T-helper 2 cell (primary cell): ENCODE results near the gene CFAP52.
A peak's percentile ranks its signal among the peaks of the same experiment; 100 is the strongest.
"Not testable (repeated sequence)": the region's sequence is repeated elsewhere in the genome, so short reads cannot be mapped to it uniquely, and the experiment has no call there.

ENCODE experiments used
- DNase-seq, 5 experiments: peaks; one replicate each; pipeline versions ENCODE4 v3.0.0 to v3.0.0-alpha.2; 2012 to 2022

Gene CFAP52

DNA sequence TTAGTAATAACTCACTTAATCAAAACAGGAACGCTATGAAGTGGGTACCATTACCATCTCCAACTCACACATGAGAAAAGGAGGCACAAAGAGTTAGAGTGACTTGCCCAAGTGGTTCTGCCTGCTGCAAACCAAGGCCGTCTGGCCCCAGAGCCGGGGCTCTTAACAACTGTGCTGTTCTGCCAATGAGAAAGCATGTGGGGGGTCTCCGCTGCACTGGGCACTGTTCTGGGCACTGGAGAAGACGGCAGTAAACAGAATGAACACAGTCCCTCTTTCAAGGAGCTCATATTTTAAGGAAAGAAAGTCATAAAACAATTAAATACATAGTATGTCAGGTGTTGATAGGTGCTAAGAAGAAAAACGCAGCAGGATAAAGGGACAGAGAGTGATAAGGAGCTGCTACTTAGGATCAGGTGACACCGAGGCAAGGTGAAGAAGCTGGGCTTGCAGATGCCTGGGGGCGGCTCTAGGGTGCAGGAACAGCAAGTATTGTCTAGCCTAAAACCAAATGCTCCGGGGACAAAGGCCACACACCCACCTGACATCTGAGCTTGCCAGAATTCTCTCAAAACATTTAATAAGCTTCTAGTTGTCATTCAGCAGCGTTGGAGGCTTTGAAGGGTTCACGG, 7.4 kb upstream of the CFAP52 start:
- DNase-seq: no peak

DNA sequence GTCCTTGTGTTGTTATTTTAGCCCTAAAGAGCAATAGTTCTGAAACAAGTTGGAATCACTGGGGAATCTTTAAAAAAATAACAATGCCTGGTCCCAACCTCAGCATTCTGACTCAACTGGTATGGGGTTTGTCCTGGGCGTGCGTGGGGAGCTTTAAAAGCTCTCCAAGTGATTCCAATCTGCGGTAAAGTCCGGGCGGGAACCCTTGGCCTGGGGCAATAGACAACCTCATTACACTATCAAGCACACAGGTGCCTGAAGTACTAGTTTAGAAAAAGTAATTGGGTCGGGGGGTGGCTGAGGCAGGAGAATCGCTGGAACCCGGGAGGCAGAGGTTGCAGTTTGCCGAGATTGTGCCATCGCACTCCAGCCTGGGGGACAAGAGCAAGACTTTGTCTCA, 5.2 kb upstream of the CFAP52 start:
- DNase-seq: no peak

DNA sequence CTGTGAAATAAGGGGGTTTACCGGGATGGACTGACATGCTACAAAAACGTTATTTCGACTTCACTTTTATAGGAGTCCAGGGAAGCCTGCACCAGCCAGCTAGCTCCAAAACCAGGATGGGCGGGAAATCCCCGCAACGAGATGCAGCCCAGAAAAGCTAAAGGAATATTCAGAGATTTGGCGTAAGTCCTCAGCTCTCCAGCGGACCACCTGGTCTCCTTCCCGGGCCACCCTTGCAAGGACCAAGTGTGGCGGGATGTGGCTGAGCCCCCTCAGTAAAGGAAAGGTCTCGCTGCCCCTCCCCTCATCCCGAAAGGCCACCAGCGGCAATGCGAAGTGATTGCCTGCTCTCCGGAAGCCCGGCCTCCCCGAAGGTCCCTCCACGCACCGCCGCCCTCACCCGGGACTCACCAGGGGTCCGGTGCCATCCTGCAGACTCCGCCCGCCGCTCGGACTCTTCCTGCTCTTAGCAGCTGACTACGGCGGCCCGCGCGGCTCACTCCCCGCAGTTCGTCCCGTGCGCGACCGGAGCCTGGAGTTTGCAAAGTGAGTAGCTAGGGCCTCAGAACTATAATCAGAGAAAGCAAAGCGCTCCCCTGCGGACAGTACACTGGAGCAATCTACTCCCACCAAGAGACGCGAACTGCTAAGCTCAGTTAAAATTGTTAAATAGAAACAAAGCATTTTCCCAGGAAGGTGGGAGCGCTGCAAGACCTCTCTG, 901 bp upstream of the CFAP52 start, which contains the start of gene STX8:
STX8 (minus strand) TSS at position 440 of the 721 bp plus-strand sequence; CDS start at position 428, 12 bp downstream.
- DNase-seq: peak; percentile 51 to 88 (median 61)

DNA sequence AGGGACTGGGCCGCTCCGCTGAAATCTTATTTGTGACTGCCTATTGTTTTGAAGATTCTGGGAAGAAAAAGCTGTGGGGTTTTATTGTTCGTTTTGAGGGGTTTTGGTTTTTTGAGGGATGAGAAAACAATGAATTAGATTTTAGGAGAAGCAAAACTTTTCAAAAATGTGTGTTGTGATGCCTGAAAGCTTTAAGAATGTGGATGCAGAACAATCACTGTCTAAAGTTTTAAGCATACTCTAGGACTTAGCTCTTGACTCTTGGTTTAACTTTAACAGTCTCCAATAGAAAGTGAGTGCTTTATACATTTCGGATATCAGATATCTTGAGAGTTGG, 899 bp downstream of the CFAP52 start:
- no peak for DNase-seq

DNA sequence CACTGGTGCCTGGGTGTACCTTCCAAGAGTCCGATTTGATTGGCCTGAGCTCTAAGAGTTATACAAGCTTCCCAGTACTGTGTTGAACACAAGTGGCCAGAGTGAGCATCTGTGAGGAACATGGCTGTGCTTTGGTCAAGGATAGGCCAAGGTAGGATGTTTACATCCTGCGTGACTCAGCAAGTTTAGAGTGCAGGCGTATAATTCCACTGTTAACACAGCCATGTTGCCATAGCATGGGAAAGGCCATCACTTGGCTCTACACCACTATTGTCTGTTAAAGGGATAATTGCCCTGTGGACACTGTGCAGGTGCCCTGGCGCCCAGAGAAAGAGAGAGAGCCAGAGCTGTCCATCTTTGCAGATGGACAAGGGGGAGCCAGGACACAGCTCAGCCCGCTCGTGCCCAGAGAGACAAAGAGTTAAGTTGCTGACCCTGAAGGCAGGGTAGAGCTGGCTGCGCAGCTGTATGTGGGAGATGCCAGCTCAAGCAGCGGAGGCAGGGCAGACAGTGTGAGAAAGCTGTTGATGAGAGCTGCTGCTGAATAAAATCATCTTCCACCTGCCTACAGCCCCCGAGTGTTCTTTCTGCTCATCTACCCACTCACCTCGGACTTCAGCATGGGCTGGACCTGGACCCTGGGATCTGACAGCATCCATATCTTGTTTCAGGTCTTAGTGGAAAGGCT, 11.7 kb downstream of the CFAP52 start:
- DNase-seq: no peak

DNA sequence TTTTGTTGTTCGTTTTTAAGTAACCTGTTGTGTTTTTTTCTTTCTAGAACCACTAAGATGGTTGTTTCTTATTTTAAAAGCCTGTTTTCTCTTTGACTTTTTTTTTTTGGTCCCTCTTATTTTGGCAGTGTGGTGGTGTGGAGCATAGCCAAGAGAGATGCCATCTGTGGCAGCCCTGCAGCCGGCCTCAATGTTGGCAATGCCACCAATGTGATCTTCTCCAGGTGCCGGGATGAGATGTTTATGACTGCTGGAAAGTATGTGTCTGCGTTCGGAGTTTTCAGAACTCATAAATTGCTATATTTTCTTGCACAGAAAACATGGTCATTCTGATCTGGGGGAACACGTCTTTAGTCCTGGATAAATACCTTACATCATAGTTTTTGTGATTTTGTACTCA, 17.6 kb downstream of the CFAP52 start:
- DNase-seq: no peak

DNA sequence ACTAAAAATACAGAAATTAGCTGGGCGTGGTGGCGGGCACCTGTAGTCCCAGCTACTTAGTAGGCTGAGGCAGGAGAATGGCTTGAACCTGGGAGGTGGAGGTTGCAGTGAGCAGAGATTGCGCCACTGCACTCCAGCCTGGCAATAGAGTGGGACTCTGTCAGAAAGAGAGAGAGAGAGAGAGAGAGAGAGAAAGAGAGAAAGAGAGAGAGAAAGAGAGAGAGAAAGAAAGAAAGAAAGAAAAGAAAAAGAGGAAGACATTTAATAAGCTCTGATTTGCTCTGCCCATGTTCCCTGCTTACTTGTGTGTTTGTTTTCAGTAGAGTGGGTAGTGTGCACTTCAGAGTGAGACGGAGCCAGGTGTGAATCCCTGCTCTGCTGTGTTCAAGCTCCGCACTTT, 21.2 kb downstream of the CFAP52 start:
- DNase-seq: not testable (repeated sequence)

DNA sequence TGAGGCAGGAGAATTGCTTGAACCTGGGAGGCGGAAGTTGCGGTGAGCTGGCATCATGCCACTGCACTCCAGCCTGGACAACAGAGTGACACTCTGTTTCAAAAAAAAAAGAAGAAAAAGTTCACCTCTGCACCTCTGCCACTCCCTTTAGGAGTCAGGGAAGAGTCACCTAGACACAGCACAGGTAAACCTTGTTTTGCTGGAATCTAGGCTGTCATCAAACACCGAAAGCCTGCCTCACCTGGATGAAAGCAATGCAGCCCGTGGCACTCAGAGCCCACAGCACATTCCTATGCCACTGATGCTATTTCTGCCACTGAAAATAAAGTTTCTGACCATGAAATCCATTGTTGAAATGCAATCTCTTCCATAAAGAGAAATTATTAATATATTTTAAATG, 22.2 kb downstream of the CFAP52 start:
- DNase-seq: no peak

DNA sequence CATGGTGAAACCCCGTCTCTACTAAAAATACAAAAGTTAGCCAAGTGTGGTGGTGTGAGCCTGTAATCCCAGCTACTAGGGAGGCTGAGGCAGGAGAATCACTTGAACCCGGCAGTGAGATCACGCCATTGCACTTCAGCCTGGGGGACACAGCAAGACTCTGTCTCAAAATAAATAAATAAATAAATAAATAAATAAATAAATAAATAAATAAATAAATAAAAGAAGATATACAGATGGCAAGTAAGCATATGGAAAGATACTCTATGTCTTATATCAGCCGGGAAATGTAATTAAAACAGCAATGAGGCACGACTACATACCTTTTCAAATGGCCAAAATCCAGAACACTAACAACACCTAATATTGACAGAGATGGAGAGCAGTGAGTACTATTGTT, 28.1 kb downstream of the CFAP52 start:
- DNase-seq: not testable (repeated sequence)

DNA sequence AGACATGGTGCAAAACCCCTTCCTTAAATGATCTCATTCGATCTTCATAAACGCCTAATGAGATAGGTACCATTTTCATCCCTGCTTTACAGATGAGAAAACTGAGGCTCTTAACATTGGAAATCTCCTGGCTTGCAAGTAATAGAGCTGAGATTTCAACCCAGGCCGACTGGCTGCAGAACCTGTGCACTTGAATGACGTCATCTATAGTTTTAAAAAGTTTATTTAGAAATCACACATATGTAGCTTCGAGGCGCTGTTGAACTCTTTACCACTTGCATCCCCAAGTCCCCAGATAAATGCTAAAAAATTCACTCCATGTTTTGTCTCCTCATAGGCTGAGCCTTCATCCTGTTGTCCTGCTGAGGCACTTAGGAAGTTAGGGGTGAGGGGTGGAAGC, 30.0 kb downstream of the CFAP52 start:
- no peak for DNase-seq

DNA sequence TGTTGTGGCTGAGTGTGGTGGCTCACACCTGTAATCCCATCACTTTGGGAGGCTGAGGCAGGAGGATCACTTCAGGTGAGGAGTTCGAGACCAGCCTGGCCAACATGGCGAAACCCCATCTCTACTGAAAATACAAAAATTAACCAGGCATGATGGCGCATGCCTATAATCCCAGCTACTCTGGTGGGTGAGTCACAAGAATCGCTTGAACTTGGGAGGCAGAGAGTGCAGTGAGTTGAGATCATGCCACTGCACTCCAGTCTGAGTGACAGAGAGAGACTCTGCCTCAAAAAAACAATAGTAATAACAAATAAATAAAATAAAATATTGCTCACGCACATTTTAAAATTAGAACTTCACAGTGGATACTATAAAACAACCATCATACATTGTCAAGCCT, 30.6 kb downstream of the CFAP52 start:
- not testable (repeated sequence) for DNase-seq

DNA sequence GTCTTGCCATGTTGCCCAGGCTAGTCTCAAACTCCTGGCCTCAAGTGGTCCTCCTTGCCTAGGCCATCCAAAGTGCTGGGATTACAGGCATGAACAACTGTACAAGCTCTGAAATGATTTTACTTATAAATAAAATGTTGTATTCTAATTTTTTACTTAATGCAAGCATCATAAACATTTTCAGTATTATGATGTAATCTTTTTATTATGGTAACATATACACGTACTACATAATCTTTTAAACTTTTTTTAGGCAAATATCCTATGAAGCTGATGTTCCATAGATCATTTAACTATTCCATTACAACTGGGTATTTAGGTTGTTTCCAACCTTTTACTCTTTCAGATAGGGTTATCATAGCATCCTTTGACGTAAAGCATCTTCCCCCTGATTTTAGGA, 35.1 kb downstream of the CFAP52 start:
- no peak for DNase-seq

DNA sequence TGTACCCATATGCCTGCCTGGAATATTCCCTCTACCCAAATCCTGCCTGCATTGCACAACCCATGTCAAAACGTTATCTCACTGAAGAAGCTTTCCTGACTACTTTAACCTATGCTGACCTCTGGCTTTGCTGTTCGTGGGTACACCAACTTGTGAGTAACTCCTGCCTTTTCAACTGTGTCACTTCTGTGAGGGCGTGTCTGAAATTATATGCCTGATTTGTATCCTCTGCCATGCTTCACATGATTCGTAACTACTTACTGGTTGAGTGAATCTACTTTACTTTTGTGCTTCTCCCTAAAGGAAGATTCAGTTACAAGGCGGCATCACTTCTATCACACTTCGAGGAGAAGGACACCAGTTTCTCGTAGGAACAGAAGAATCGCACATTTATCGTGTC, 35.6 kb downstream of the CFAP52 start:
- no peak for DNase-seq

DNA sequence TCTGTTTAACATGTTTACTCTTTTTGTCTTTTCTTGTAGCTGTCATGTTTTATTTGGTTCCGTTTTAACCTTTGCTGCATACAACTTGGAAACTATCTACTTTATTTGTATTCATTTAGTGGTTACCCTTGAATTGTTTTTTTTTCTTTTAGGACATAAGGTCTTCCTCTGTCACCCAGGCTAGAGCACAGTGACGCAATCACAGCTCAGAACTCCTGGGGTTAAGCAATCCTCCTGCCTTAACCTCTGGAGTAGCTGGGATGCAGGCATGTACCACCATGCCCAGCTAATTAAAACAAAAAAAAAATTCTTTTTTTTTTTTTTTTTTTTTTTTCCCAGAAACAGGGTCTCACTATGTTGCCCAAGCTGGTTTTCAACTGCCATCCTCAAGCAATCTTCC, 39.0 kb downstream of the CFAP52 start:
- DNase-seq: no peak

DNA sequence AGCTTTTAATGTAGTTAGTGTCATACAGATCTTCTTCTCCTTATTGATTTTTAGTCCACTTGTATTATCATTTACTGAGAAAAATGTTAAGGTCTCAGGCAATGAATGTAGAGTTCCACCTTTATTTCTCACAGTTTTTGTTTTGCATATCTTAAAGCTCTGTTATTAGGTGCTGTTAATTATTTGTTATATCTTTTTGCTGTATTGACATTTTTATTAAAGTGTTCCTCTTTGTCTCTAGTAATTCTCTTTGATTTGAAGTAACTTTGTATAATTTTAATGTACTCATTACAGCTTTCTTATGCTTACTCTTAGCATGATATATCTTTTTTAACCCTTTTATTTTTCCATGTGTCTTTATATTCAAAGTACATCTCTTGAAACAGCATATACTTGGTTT, 46.5 kb downstream of the CFAP52 start:
- no peak for DNase-seq

DNA sequence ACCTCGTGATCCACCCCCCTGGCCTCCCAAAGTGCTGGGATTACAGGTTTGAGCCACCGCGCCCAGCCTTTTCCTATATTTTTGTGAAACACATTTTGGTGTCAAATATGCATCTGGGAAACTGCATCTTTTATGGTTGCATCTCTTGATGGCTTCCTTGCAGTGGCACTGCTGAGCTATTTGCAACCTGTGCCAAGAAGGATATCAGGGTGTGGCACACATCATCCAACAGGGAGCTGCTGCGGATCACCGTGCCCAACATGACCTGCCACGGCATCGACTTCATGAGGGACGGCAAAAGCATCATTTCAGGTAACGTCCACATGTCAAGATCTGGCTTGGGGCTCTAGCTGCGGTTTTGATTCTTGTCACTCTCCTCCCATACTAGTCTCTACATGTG, 52.1 kb downstream of the CFAP52 start:
- DNase-seq: no peak

DNA sequence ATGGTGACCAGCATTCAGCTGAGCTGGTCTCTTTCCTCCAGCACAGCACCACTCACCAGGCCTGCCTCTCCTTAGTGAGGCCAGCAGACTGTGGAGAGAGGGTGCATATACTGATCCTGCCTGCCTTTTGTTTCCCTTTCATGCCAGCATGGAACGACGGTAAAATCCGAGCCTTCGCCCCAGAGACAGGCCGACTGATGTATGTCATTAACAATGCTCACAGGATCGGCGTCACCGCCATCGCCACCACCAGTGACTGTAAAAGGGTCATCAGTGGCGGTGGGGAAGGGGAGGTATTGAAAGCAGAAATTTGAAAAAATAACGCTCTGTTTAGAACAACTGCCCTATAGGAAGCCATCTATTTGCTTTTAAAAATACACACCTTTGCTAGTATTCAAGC, 56.3 kb downstream of the CFAP52 start:
- no peak for DNase-seq

DNA sequence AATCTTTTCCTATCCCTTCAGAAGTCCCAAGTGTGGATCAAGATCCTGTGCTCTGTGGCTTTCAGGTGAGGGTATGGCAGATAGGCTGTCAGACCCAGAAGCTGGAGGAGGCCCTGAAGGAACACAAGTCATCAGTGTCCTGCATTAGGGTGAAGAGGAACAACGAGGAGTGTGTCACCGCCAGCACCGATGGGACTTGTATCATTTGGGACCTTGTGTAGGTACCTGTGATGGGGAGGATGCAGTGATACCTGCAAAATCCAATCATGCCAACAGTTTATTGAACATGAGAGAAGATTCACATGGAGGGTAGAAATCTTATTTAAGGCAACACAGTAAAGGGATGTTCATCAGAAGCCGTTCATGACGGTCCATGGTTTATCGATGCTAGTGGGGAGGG, 58.9 kb downstream of the CFAP52 start:
- no peak for DNase-seq

DNA sequence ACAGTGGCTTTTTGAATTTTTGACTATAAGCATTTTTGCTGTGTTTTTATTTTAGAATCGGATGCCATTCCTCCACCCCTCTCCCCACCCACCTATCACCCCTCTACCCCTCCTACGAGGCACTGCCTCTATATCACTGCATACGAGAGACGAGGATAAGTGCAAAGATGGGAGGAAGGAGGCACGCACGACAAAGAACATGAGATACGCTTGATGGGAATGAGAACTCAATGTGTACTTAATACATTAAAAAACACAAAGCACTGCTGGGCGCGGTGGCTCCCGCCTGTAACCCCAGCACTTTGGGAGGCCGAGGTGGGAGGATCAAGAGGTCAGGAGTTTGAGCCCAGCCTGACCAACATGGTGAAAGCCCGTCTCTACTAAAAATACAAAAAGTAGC, 60.1 kb downstream of the CFAP52 start:
- DNase-seq: no peak

DNA sequence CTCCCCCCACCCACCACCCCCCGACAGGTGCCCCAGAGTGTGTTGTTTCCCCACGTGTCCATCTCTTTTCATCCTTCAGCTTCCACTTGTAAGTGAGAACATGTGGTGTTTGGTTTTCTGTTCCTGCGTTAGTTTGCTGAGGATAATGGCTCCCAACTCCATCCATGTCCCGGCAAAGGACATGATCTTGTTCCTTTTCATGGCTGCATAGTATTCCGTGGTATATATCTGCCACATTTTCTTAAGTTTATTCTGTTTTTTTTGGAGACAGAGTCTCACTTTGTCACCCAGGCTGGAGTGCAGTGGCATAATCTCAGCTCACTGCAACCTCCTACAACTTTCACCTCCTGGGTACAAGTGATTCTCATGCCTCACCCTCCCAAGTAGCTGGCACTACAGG, 63.9 kb downstream of the CFAP52 start:
- DNase-seq: not testable (repeated sequence)

DNA sequence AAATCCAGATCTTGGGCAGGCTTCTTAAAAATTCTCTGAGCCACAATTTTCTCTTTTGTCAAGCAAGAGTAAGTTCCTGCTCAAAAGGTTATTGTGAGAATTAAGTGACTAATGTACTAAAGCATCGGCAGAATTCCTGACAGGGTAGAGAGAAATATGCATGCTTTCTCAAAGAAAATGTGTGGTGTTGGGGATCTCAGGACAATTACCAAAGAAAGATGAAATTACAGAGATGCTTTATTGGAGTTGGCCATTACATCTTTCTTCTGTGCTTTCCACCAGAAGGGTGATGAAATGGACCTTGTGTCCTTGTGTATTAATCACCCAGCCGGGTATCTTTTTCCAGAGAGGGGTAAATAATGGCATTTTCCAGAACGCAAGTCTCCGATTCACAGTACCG, 67.2 kb downstream of the CFAP52 start:
- DNase-seq: no peak

DNA sequence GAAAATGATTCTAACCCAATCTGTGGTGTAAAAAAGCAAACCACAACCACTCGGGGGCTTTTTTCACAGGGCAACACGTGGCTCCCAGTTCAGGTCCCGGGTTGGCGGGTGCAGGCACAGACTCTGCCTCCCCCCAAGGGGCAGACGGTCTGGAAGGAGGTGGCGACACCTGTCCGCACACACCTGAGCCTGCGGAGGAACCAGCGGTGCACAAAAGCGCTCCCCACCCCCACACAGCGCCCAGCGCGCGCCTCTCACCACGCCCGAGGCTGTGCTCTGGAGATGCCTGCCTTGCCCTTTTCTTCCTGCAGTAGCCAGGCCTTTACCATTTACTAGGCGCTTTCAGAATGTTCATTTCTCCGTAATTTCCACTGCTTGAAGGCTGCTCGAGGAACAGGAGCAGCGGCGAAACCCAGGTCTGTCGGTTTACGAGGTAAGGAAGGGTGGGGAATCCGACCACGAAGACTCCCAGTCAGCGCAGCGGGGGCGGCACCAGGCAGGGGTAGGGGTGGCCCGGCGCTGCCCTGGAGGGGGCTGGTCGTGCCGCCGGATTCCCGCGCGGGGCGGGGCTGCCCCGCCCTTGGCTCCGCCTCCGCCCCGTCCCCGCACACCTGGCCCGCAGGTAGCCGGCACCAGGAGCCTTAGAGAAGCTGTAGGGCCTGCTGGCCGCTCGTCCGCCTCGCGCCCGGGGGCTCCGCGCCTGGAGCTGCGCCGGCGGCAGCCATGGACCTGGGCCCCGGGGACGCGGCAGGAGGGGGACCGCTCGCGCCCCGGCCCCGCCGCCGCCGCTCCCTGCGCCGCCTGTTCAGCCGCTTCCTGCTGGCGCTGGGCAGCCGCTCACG, 68.7 kb downstream of the CFAP52 start, which contains the start of gene USP43:
USP43 (plus strand) TSS at position 608 of the 842 bp plus-strand sequence; CDS start at position 724, 116 bp downstream.
- DNase-seq: peak in 2 of 5 experiments; percentile 9 to 23
